C4-2B (cell line): Measurements from ENCODE around the gene CTDP1.

Source experiments
- H3K27ac ChIP-seq: fragments of 450-650 bp; 2 replicates; pipeline ENCODE4 v1.5.1; 2017
- CTCF ChIP-seq: fragments of 450-650 bp; conservative IDR thresholded peaks from 2 replicates; pipeline ENCODE4 v1.5.1; 2017; ENCODE audit warnings: mild to moderate bottlenecking
- ZFX ChIP-seq: fragments of 450-650 bp; IDR thresholded peaks from 2 replicates; pipeline ENCODE4 v1.6.1; 2017

Gene CTDP1

GRCh38 chr18:79634593-79635426, 44.8 kb upstream of the CTDP1 start:
- TF ChIP-seq ZFX (no peak), CTCF (no peak)
- H3K27ac ChIP-seq = no peak overlapping the region

- no peak for TF ChIP-seq CTCF
- TF ChIP-seq ZFX = no peak
- H3K27ac ChIP-seq = no peak overlapping the region
These were observed 44.2 kb upstream of the CTDP1 start for GRCh38 chr18:79635427-79635726.

GRCh38 chr18:79637181-79637920, 42.3 kb upstream of the CTDP1 start:
- H3K27ac ChIP-seq = no peak overlapping the region

GRCh38 chr18:79637921-79638909, 41.4 kb upstream of the CTDP1 start:
- no peak overlapping the region for H3K27ac ChIP-seq
- TF ChIP-seq ZFX (no peak), CTCF (no peak)

More at GRCh38 chr18:79637181-79637920, 42.3 kb upstream of the CTDP1 start:
- TF ChIP-seq ZFX = no peak
- no peak for TF ChIP-seq CTCF

- TF ChIP-seq CTCF (no peak), ZFX (no peak)
- H3K27ac ChIP-seq = no peak overlapping the region
These were observed 40.4 kb upstream of the CTDP1 start for GRCh38 chr18:79639072-79639829.

GRCh38 chr18:79640064-79640672, 39.4 kb upstream of the CTDP1 start:
- H3K27ac ChIP-seq = no peak overlapping the region
- TF ChIP-seq ZFX (no peak), CTCF (no peak)
